GM12878 (cell line): ENCODE measurements around the gene FAM222A. TPM values are rescaled to one million over a fixed set of nuclear protein-coding genes. Genes with fewer than 3 reads are reported as not detected.

ENCODE experiments used
- ATAC-seq: fragments of 200-7000 bp; cut with Tn5 transposase; 3 replicates; pipeline ENCODE4 v1.9.1; 2020; ENCODE audit warnings: mild to moderate bottlenecking, moderate library complexity
- BruUV-seq: library from RNA; stranded (reverse); fragments of 400-500 nt; replicated peaks from 2 replicates; lab custom pipeline; 2021; lab: Mats Ljungman, UMichigan
- CTCF ChIA-PET: fragments of 300-600 bp; sonication (Branson Sonifier 250); formaldehyde crosslinking; extraction: SDS; loops from one replicate; lab custom pipeline; 2021; ENCODE audit warnings: inconsistent platforms; lab: Yijun Ruan, JAX
- POLR2A ChIA-PET: fragments of 350-600 bp; formaldehyde crosslinking; extraction: SDS; loops from one replicate; lab custom pipeline; 2021; ENCODE audit warnings: inconsistent platforms; lab: Charles Lee
- RAD21 ChIA-PET: fragments of 300-600 bp; sonication (Branson Sonifier 250); formaldehyde crosslinking; loops from one replicate; lab custom pipeline; 2023; ENCODE audit warnings: antibody characterized with exemption; ENCODE audit not compliant: unreplicated experiment; lab: Charles Lee
- SMC1A ChIA-PET: fragments of 300-600 bp; sonication (Branson Sonifier 250); formaldehyde crosslinking; loops from one replicate; lab custom pipeline; 2023; ENCODE audit not compliant: unreplicated experiment, uncharacterized antibody; lab: Charles Lee
- DNase-seq: peaks from one replicate; pipeline ENCODE4 v3.0.0-alpha.2; 2011; ENCODE audit warnings: low read depth, low spot score
- FAIRE-seq: peaks from 3 replicates; lab custom pipeline; 2011; peaks lifted over from hg19 to GRCh38; lab: Jason Lieb, UNC
- H2AFZ ChIP-seq: 2 replicates; pipeline ENCODE4 v1.6.0; 2011; ENCODE audit warnings: low read depth, low read length, control low read depth; ENCODE audit not compliant: control insufficient read depth
- H3K27ac ChIP-seq: 2 replicates; pipeline ENCODE4 v1.5.1; 2011; ENCODE audit warnings: control low read depth; ENCODE audit not compliant: control insufficient read depth, insufficient read depth
- H3K27me3 ChIP-seq, 2 experiments: replicated peaks in 1 of 2; 2 replicates each; pipeline versions ENCODE4 v1.6.0 to v1.6.1; 2011; ENCODE audit warnings: low read length in 1 of 2; ENCODE audit not compliant: control insufficient read depth in 2 of 2, insufficient read depth in 2 of 2
- H3K36me3 ChIP-seq, 2 experiments: 2 replicates each; pipeline ENCODE4 v1.5.1; 2011; ENCODE audit warnings: low read length in 1 of 2; ENCODE audit not compliant: control insufficient read depth in 2 of 2, insufficient read depth in 2 of 2
- H3K4me1 ChIP-seq: 2 replicates; pipeline ENCODE4 v1.6.1; 2011; ENCODE audit warnings: mild to moderate bottlenecking, low read length, moderate library complexity, mixed read lengths; ENCODE audit not compliant: control insufficient read depth, insufficient read depth
- H3K4me2 ChIP-seq: 2 replicates; pipeline ENCODE4 v1.6.0; 2011; ENCODE audit warnings: control low read depth; ENCODE audit not compliant: control insufficient read depth, insufficient read depth
- H3K4me3 ChIP-seq: fragments of 200-600 bp; sonication (generic); 2 replicates; pipeline ENCODE4 v1.5.1; 2016
- H3K79me2 ChIP-seq: 2 replicates; pipeline ENCODE4 v1.6.0; 2011; ENCODE audit warnings: low read length; ENCODE audit not compliant: control insufficient read depth, insufficient read depth
- H3K9ac ChIP-seq: 2 replicates; pipeline ENCODE4 v1.8.0; 2011; ENCODE audit warnings: low read length, control low read depth, mixed read lengths; ENCODE audit not compliant: control insufficient read depth, insufficient read depth
- H3K9me3 ChIP-seq: replicated peaks from 3 replicates; pipeline ENCODE4 v1.5.1; 2011; ENCODE audit warnings: mild to moderate bottlenecking, low read length; ENCODE audit not compliant: control insufficient read depth, insufficient read depth
- H4K20me1 ChIP-seq: 2 replicates; pipeline ENCODE4 v1.6.0; 2011; ENCODE audit not compliant: control insufficient read depth, insufficient read depth
- CHD2 ChIP-seq: IDR thresholded peaks from 2 replicates; pipeline ENCODE4 v1.6.1; 2011; ENCODE audit warnings: low read depth, low read length, improper control_type of control experiment, borderline replicate concordance
- FOXK2 ChIP-seq: fragments of 450-650 bp; IDR thresholded peaks from 2 replicates; pipeline ENCODE4 v1.6.1; 2017; ENCODE audit warnings: mild to moderate bottlenecking, moderate library complexity
- KLF5 ChIP-seq: fragments of 450-650 bp; IDR thresholded peaks from 2 replicates; pipeline ENCODE4 v1.6.1; 2014; ENCODE audit warnings: mild to moderate bottlenecking; ENCODE audit not compliant: partially characterized antibody
- MXI1 ChIP-seq: fragments of 150-350 bp; IDR thresholded peaks from 2 replicates; pipeline ENCODE4 v1.6.1; 2011; ENCODE audit warnings: low read depth, mild to moderate bottlenecking, inconsistent platforms, low read length, improper control_type of control experiment
- PML ChIP-seq: IDR thresholded peaks from 2 replicates; pipeline ENCODE4 v1.6.1; 2012; ENCODE audit warnings: low read length, inconsistent platforms
- SPI1 ChIP-seq: IDR thresholded peaks from 2 replicates; pipeline ENCODE4 v1.6.1; 2011; ENCODE audit warnings: low read depth, mild to moderate bottlenecking, low read length, moderate library complexity, borderline replicate concordance; ENCODE audit not compliant: insufficient read depth
- SUPT20H ChIP-seq: IDR thresholded peaks from 2 replicates; pipeline ENCODE4 v1.6.1; 2011; ENCODE audit warnings: low read depth, mild to moderate bottlenecking, low read length, moderate library complexity, borderline replicate concordance; ENCODE audit not compliant: control insufficient read depth
- WGBS: methylation state at CpG from one replicate; pipeline ENCODE4 v1.1.6; 2016; ENCODE audit warnings: low lambda C conversion rate; ENCODE audit not compliant: insufficient replicate concordance, insufficient coverage; ENCODE audit errors: missing lambda C conversion rate; 5-methylcytosine and 5-hydroxymethylcytosine counted together
- in situ Hi-C: fragments of 300-500 bp; cut with MboI; formaldehyde crosslinking; loops from 9 replicates; pipeline ENCODE4 v1.14.3; 2018; ENCODE audit warnings: mixed read lengths
- intact Hi-C: fragments of 100-400 bp; cut with micrococcal nuclease; formaldehyde crosslinking; loops from one replicate; pipeline ENCODE4 v1.14.2; 2022; ENCODE audit not compliant: unreplicated experiment
- polyA plus RNA-seq, 11 experiments: library from polyadenylated mRNA; depleted of rRNA in 4 of 11; unstranded in 6 of 11; stranded (reverse) in 5 of 11; fragments of >200 nt; fragmentation: Nextera tagmentation in 4 of 11; fragmentation: Illumina TruSeq in 1 of 11; extraction: Ambion mirVana in 4 of 11; extraction: Trizol in 1 of 11; gene quantifications; 1 replicate in 1 of 11; 2 replicates in 10 of 11; pipeline versions ENCODE4 v1.2.1 to v1.2.3, GENCODE V29; 2011 to 2016; ENCODE audit warnings: inconsistent platforms in 2 of 11, missing spikeins in 2 of 11, low read depth in 1 of 11
- total RNA-seq, 4 experiments: library from RNA; depleted of rRNA in 3 of 4; stranded (reverse); fragments of >200 nt in 3 of 4; fragmentation: Illumina TruSeq in 1 of 4; extraction: Trizol in 1 of 4; gene quantifications; 2 replicates each; pipeline versions ENCODE4 v1.2.1 to v1.2.3, GENCODE V29; 2013 to 2021
- TF ChIP-seq, protein P1 (sequence below): fragments of 150-350 bp; IDR thresholded peaks from 2 replicates; pipeline ENCODE4 v1.6.1; 2016; ENCODE audit warnings: low read depth, low read length

FAM222A gene
- total and polyA plus RNA-seq, 10 of the 15 experiments (the other 5 are each of a cell fraction or from before 2014, with no cell fraction given) = 0.04 to 0.49 (median 0.14) TPM; not detected in 3

DNA sequence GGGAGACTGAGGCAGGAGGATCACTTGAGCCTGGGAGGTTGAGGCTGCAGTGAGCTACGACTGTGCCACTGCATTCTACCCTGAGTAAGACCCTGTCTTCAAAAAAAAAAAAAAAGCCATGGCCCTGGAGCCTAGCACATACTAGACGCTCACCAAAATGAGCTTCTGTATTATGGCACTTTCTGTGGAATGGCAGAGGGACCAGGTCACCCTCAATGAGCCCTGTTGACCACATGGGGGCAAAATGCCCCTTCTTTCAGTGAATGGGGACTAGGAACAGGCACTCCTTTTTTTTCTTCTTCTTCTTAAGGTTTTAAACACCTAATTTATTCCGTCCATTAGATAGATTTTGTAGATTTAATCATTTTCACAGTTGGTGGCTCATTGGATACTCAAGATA is 50.5 kb downstream of the FAM222A start:
- no peak overlapping the region for H2AFZ ChIP-seq
- intact Hi-C loops = no loop called here
- no TSS peak for BruUV-seq
- H3K27ac ChIP-seq = no peak overlapping the region
- DNase-seq (no peak), FAIRE-seq (no peak), ATAC-seq (no peak)
- in situ Hi-C loops = no loop called here
- H3K4me3 ChIP-seq = no peak overlapping the region
- WGBS = 44% methylated on average over 3 of the region's 3 CpGs
- no peak overlapping the region for H3K9ac ChIP-seq
- ChIA-PET CTCF (interaction anchor here (0.8 to 1.1 kb wide), 2 partner anchors 11 to 226 kb away, joined by 3 to 4 read pairs; no protein-coding TSS in a partner anchor), POLR2A (no interaction called here), RAD21 (interaction anchor here (0.7 kb wide), 1 partner anchor 282 kb away, joined by 3 read pairs; no protein-coding TSS in a partner anchor), SMC1A (interaction anchor here (0.6 to 1.0 kb wide), 2 partner anchors 71 to 81 kb away, joined by 3 read pairs; no protein-coding TSS in a partner anchor)
- no peaks in the 10 kb centered on the region for H4K20me1 ChIP-seq
- H3K4me2 ChIP-seq = no peak overlapping the region
- no peaks in the 10 kb centered on the region for H3K27me3 ChIP-seq
- H3K4me1 ChIP-seq = no peaks in the 10 kb centered on the region
- H3K9me3 ChIP-seq = no peaks in the 10 kb centered on the region; the same call in 2 of the 3 replicates
- no peaks in the 10 kb centered on the region for H3K79me2 ChIP-seq
- no peaks in the 10 kb centered on the region for H3K36me3 ChIP-seq
- TF ChIP-seq SPI1 (no peak), KLF5 (no peak), CHD2 (no peak), MXI1 (no peak), FOXK2 (no peak), PML (no peak), SUPT20H (no peak)
- TF ChIP-seq, protein P1, sequence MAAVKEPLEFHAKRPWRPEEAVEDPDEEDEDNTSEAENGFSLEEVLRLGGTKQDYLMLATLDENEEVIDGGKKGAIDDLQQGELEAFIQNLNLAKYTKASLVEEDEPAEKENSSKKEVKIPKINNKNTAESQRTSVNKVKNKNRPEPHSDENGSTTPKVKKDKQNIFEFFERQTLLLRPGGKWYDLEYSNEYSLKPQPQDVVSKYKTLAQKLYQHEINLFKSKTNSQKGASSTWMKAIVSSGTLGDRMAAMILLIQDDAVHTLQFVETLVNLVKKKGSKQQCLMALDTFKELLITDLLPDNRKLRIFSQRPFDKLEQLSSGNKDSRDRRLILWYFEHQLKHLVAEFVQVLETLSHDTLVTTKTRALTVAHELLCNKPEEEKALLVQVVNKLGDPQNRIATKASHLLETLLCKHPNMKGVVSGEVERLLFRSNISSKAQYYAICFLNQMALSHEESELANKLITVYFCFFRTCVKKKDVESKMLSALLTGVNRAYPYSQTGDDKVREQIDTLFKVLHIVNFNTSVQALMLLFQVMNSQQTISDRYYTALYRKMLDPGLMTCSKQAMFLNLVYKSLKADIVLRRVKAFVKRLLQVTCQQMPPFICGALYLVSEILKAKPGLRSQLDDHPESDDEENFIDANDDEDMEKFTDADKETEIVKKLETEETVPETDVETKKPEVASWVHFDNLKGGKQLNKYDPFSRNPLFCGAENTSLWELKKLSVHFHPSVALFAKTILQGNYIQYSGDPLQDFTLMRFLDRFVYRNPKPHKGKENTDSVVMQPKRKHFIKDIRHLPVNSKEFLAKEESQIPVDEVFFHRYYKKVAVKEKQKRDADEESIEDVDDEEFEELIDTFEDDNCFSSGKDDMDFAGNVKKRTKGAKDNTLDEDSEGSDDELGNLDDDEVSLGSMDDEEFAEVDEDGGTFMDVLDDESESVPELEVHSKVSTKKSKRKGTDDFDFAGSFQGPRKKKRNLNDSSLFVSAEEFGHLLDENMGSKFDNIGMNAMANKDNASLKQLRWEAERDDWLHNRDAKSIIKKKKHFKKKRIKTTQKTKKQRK = no peak
- TF ChIP-seq, all 136 proteins: peak for 0
